Progenitor cell of endocrine pancreas (in vitro differentiated cells): Measurements from ENCODE around the gene TRIM25. TPM values are rescaled to one million over a fixed set of nuclear protein-coding genes. Genes with fewer than 3 reads are reported as not detected.

Experiments
- DNase-seq: peaks from one replicate; pipeline ENCODE4 v3.0.0; 2021; ENCODE audit warnings: low spot score; ENCODE audit not compliant: unreplicated experiment
- H3K27ac Mint-ChIP-seq: 2 replicates; pipeline ENCODE4 v1.8.0; 2021; ENCODE audit warnings: mild to moderate bottlenecking, moderate library complexity, mixed read lengths
- H3K27me3 Mint-ChIP-seq: 2 replicates; pipeline ENCODE4 v1.8.0; 2021; ENCODE audit warnings: mixed read lengths
- H3K36me3 Mint-ChIP-seq: 2 replicates; pipeline ENCODE4 v1.8.0; 2022; ENCODE audit warnings: mixed read lengths; ENCODE audit not compliant: insufficient read depth
- H3K4me1 Mint-ChIP-seq: 2 replicates; pipeline ENCODE4 v1.8.0; 2021; ENCODE audit warnings: low read depth, mixed read lengths
- H3K4me3 Mint-ChIP-seq: 2 replicates; pipeline ENCODE4 v1.8.0; 2021; ENCODE audit warnings: low read depth, mild to moderate bottlenecking, moderate library complexity, mixed read lengths
- H3K9me3 Mint-ChIP-seq: 2 replicates; pipeline ENCODE4 v1.8.0; 2021; ENCODE audit warnings: low read depth, mixed read lengths
- CTCF ChIP-seq: fragments of 200-600 bp; sonication (generic); IDR thresholded peaks from one replicate; pipeline ENCODE4 v1.5.0; 2021; ENCODE audit warnings: antibody characterized with exemption, mild to moderate bottlenecking; ENCODE audit not compliant: unreplicated experiment
- total RNA-seq: library from RNA; stranded (reverse); gene quantifications from 2 replicates; pipeline ENCODE4 v1.2.1, GENCODE V29; 2021

TRIM25 gene
- total RNA-seq, 1 donor from 2014 or later = 29.9 TPM

DNA sequence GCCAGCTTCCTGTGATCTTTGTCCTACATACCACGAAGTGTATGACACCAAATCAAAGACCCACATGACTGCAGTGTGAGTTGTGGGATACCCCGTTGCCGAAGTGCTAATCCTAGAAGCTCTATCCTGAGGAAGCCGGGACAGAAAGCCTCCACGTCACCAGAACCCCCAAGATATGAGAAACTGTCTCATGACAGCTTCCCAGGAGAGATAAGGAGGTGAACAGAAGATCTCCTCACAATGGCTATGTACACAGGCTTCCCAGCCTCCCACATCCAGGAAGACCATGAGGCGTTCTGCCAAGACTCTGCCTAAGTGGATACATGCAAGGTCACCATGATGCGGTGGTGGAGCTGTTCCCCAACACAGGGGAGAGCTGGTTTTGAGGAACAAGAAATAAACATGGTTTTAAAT lies 37.1 kb downstream of the TRIM25 start:
- no peaks in the 10 kb centered on the region for H3K4me1 Mint-ChIP-seq
- H3K36me3 Mint-ChIP-seq = no peaks in the 10 kb centered on the region
- no peak overlapping the region for H3K4me3 Mint-ChIP-seq
- H3K27ac Mint-ChIP-seq = no peak overlapping the region
- no peak for TF ChIP-seq CTCF
- DNase-seq = no peak
- peaks cover 11% of the 10 kb centered on the region for H3K27me3 Mint-ChIP-seq
- H3K9me3 Mint-ChIP-seq = no peaks in the 10 kb centered on the region

- H3K4me1 Mint-ChIP-seq = no peaks in the 10 kb centered on the region
- peaks cover 4% of the 10 kb centered on the region for H3K27me3 Mint-ChIP-seq
- no peak overlapping the region for H3K27ac Mint-ChIP-seq
- H3K4me3 Mint-ChIP-seq = no peak overlapping the region
- H3K9me3 Mint-ChIP-seq = no peaks in the 10 kb centered on the region
- H3K36me3 Mint-ChIP-seq = no peaks in the 10 kb centered on the region
- TF ChIP-seq CTCF = no peak
- no peak for DNase-seq
These were observed 43.7 kb downstream of the TRIM25 start for GRCh38 chr17:56870081-56870651.

- no peak for DNase-seq
- no peak overlapping the region for H3K4me3 Mint-ChIP-seq
- TF ChIP-seq CTCF = no peak
- H3K36me3 Mint-ChIP-seq = no peaks in the 10 kb centered on the region
- no peaks in the 10 kb centered on the region for H3K9me3 Mint-ChIP-seq
- H3K27ac Mint-ChIP-seq = no peak overlapping the region
- H3K4me1 Mint-ChIP-seq = no peaks in the 10 kb centered on the region
- H3K27me3 Mint-ChIP-seq = peaks cover under 1% of the 10 kb centered on the region
These were observed 45.1 kb downstream of the TRIM25 start for GRCh38 chr17:56868716-56869115.

GRCh38 chr17:56867948-56868376 lies 45.9 kb downstream of the TRIM25 start:
- H3K27me3 Mint-ChIP-seq = no peaks in the 10 kb centered on the region
- H3K4me1 Mint-ChIP-seq = peaks cover 2% of the 10 kb centered on the region

DNA sequence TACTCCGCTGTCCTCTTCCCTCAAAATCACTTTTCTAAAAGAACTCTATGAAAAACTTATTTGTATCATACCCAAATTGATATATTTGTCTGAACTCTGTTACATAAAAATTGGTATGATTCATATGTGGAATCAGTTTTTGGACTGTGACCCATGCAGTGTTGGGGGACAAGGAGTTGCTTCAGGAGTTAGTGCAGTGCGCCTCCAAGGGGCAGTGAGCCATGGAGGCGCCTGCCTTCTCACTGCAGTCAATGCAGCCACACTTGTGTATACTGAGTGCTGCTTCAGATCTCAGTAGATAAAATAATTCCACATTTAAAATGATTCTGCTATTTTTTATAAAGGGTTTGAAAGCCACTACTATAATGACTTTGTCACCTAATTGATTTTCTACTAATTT lies 47.4 kb downstream of the TRIM25 start:
- H3K36me3 Mint-ChIP-seq = no peaks in the 10 kb centered on the region
- TF ChIP-seq CTCF = no peak
- no peaks in the 10 kb centered on the region for H3K9me3 Mint-ChIP-seq
- H3K27ac Mint-ChIP-seq = no peak overlapping the region
- no peak overlapping the region for H3K4me3 Mint-ChIP-seq
- DNase-seq = no peak
- H3K4me1 Mint-ChIP-seq = peaks cover 2% of the 10 kb centered on the region
- no peaks in the 10 kb centered on the region for H3K27me3 Mint-ChIP-seq

More at GRCh38 chr17:56867948-56868376, 45.9 kb downstream of the TRIM25 start:
- Mint-ChIP-seq H3K4me3 (no peak overlapping the region), H3K9me3 (no peaks in the 10 kb centered on the region), H3K27ac (no peak overlapping the region), H3K36me3 (no peaks in the 10 kb centered on the region)
- no peak for TF ChIP-seq CTCF
- no peak for DNase-seq
